ENCODE data around the gene APOBEC3F. TPM values are rescaled to one million over a fixed set of nuclear protein-coding genes. Genes with fewer than 3 reads are reported as not detected.
A peak's percentile ranks its signal among the peaks of the same experiment; 100 is the strongest.
"Not testable (repeated sequence)": the region's sequence is repeated elsewhere in the genome, so short reads cannot be mapped to it uniquely, and the experiment has no call there.

The APOBEC3F gene
- 4.8 and 5.6 TPM in 2 replicates for total RNA-seq

GRCh38 chr22:39040538-39041296 is at the start of gene APOBEC3F:
Gene APOBEC3F (plus strand): TSS chr22:39040864. CDS start chr22:39040961, 97 bp downstream.
- peak within 1 kb of the TSS; percentile 66 for H3K4me3 ChIP-seq (ENCODE audit: low read depth, low read length)
- DNase-seq (ENCODE audit: low read depth), result peak; percentile 73

DNA sequence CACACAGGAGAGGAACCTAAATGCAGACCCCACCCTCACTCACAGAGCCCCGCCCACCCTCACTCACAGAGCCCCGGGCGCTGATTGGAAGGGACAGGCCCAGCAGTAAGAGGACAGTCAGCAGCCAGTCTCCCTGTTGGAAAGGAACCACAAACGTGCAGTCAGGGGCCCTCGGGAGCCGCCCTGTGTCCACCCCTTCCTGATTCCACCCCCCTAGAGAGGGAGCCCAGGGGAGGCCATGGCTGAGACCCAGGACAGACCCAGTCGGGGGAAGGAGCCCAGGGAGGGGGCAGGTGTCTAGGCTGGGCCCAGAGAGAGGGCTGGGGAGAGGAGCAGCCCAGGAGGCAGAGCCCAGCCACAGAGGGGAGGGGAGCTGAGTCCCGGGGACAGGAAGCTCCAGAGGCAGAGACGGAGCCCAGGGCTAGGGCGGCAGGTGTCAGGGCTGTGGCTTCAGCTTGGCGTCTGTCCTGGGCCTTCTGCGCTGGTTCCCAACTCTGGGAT is 47.7 kb upstream of the APOBEC3F start:
- not testable (repeated sequence) for DNase-seq (ENCODE audit: low read depth); H3K4me3 ChIP-seq (ENCODE audit: low read depth, low read length)

GRCh38 chr22:38996105-38996504 is 44.6 kb upstream of the APOBEC3F start:
- TF ChIP-seq CTCF (IDR thresholded peaks at IDR 0.05; ENCODE audit: insufficient read depth, low read depth, low read length), result no peak
- no peak for DNase-seq (ENCODE audit: low read depth)
- H3K4me3 ChIP-seq (ENCODE audit: low read depth, low read length), result no peak overlapping the region

DNA sequence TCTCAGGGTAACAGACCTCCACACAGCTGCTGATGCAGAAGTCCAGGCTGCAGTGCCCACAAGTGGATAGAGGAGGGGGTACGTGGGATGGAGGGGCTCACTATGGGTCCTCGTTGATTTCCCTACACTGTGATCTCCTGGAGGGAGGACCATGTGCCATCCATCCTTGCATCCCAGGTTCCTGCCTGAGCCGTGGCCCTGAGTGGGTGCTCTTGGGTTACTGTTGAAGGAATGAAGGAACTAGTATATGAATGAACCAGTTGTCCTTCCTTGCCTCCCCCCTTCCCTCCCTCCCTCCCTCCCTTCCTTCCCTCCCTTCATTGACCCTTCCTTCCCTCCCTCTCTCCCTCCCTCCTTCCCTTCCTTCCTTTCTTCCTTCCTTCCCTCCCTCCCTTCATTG is 43.1 kb upstream of the APOBEC3F start:
- no peak for TF ChIP-seq CTCF (IDR thresholded peaks at IDR 0.05; ENCODE audit: insufficient read depth, low read depth, low read length)
- H3K4me3 ChIP-seq (ENCODE audit: low read depth, low read length), result no peak overlapping the region
- DNase-seq (ENCODE audit: low read depth), result no peak

DNA sequence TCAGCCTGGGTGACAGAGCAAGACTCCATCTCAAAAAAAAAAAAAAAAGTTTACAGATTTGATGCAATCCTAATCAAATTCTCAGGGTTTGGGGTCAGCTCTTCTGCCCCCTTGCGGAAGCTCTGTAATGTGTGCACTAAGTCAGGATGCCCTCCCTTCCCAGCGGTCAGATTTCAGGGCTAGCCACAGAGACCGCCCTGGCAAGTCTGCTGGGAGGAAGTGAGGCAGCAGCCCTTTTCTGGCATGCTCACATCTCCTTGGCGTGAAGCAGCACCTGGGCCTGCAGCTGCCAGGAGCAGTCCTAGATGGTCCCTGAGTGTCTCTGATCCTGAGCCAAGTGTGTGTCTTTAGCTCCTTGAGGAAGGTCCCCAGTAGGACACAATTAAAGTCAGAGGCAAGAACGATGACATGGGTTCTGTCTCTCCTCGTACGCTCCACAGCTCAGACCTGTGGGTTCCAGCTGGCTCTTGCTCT is 37.5 kb upstream of the APOBEC3F start:
- TF ChIP-seq CTCF (IDR thresholded peaks at IDR 0.05; ENCODE audit: insufficient read depth, low read depth, low read length), result peak; percentile 72
- H3K4me3 ChIP-seq (ENCODE audit: low read depth, low read length), result no peak overlapping the region
- DNase-seq (ENCODE audit: low read depth), result peak; percentile 88

- TF ChIP-seq CTCF (IDR thresholded peaks at IDR 0.05; ENCODE audit: insufficient read depth, low read depth, low read length), result no peak
- DNase-seq (ENCODE audit: low read depth), result no peak
Measured at GRCh38 chr22:39007177-39007576, 33.5 kb upstream of the APOBEC3F start.

GRCh38 chr22:39008271-39008850 is 32.3 kb upstream of the APOBEC3F start:
- H3K4me3 ChIP-seq (ENCODE audit: low read depth, low read length); DNase-seq (ENCODE audit: low read depth): not testable (repeated sequence)

More at GRCh38 chr22:39007177-39007576, 33.5 kb upstream of the APOBEC3F start:
- no peak overlapping the region for H3K4me3 ChIP-seq (ENCODE audit: low read depth, low read length)

DNA sequence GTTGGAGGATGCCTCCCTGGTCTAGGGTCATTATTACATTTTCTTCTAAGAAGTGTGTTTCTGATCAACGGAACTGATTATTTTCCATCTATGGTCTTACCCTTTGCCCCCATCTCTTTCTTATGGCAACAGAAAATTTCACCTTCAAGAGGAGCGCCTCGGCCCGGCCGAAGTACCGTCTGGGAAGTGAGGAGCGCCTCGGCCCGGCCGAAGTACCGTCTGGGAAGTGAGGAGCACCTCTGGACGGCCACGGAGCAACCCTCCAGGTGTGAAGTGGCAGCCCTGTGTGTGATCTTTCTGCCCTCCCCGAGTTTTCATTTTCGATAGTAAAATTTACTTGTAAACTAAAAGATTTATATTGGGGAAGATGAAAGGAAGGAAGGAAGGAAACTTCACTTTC is 29.7 kb upstream of the APOBEC3F start:
- H3K4me3 ChIP-seq (ENCODE audit: low read depth, low read length), result no peak overlapping the region
- DNase-seq (ENCODE audit: low read depth), result no peak
- TF ChIP-seq CTCF (IDR thresholded peaks at IDR 0.05; ENCODE audit: insufficient read depth, low read depth, low read length), result no peak
